Pons (tissue), 1 donor: ENCODE results near the gene MBTPS2.
"Not testable (repeated sequence)": the region's sequence is repeated elsewhere in the genome, so short reads cannot be mapped to it uniquely, and the experiment has no call there.

ENCODE experiments used
- DNase-seq: peaks from one replicate; pipeline ENCODE4 v3.0.0-alpha.2; 2016; ENCODE audit warnings: low spot score

MBTPS2 gene

GRCh38 chrX:21856504-21856903, 17.1 kb downstream of the MBTPS2 start:
- DNase-seq: no peak

GRCh38 chrX:21863241-21863640, 23.8 kb downstream of the MBTPS2 start:
- no peak for DNase-seq

GRCh38 chrX:21865436-21865835, 26.0 kb downstream of the MBTPS2 start:
- DNase-seq: no peak

GRCh38 chrX:21870494-21870893, 31.1 kb downstream of the MBTPS2 start:
- no peak for DNase-seq

GRCh38 chrX:21873063-21873775, 33.8 kb downstream of the MBTPS2 start:
- no peak for DNase-seq

GRCh38 chrX:21874182-21874581, 34.8 kb downstream of the MBTPS2 start:
- not testable (repeated sequence) for DNase-seq

- no peak for DNase-seq
Measured at GRCh38 chrX:21875013-21875412, 35.6 kb downstream of the MBTPS2 start.

- DNase-seq: no peak
Measured at GRCh38 chrX:21881881-21882574, 42.6 kb downstream of the MBTPS2 start.

- DNase-seq: peak; percentile 48
Measured at GRCh38 chrX:21883258-21883657, 43.8 kb downstream of the MBTPS2 start.

GRCh38 chrX:21885568-21885967, 46.2 kb downstream of the MBTPS2 start:
- no peak for DNase-seq

- peak; percentile 20 for DNase-seq
Measured at GRCh38 chrX:21905313-21905712, 65.9 kb downstream of the MBTPS2 start.

- no peak for DNase-seq
Measured at GRCh38 chrX:21905953-21906352, 66.5 kb downstream of the MBTPS2 start.

GRCh38 chrX:21907260-21907659, 67.8 kb downstream of the MBTPS2 start:
- no peak for DNase-seq

- DNase-seq: no peak
Measured at GRCh38 chrX:21911481-21911880, 72.1 kb downstream of the MBTPS2 start.

- DNase-seq: no peak
Measured at GRCh38 chrX:21912220-21912619, 72.8 kb downstream of the MBTPS2 start.

GRCh38 chrX:21912989-21913388, 73.6 kb downstream of the MBTPS2 start:
- no peak for DNase-seq

- no peak for DNase-seq
Measured at GRCh38 chrX:21926116-21926515, 86.7 kb downstream of the MBTPS2 start.

- no peak for DNase-seq
Measured at GRCh38 chrX:21926527-21927278, 87.3 kb downstream of the MBTPS2 start.

GRCh38 chrX:21929209-21929608, 89.8 kb downstream of the MBTPS2 start:
- DNase-seq: no peak

- no peak for DNase-seq
Measured at GRCh38 chrX:21930986-21931385, 91.6 kb downstream of the MBTPS2 start.

- DNase-seq: no peak
Measured at GRCh38 chrX:21932292-21933002, 93.0 kb downstream of the MBTPS2 start.

GRCh38 chrX:21933077-21933476, 93.7 kb downstream of the MBTPS2 start:
- DNase-seq: no peak
